Liver (tissue), 3 donors: ENCODE measurements around the gene PSG7.
"Not testable (repeated sequence)": the region's sequence is repeated elsewhere in the genome, so short reads cannot be mapped to it uniquely, and the experiment has no call there.

Experiments used
- CTCF ChIP-seq: fragments of 150-350 bp; IDR thresholded peaks from 2 replicates; pipeline ENCODE4 v1.5.1; 2017; ENCODE audit warnings: improper control_type of control experiment, low read depth, low read length; ENCODE audit not compliant: missing input control
- EGR1 ChIP-seq, 2 donors: IDR thresholded peaks; 2 replicates each; pipeline ENCODE4 v1.6.1; 2016 to 2018; ENCODE audit warnings: antibody characterized with exemption in 2 of 2, low read depth in 2 of 2
- HNF4A ChIP-seq, 2 donors: conservative IDR thresholded peaks; 2 replicates each; pipeline ENCODE4 v1.6.1; 2016; ENCODE audit warnings: antibody characterized with exemption in 2 of 2, mild to moderate bottlenecking in 2 of 2
- donor health status: healthy.
- donor health status: healthy.

- TF ChIP-seq EGR1 (IDR thresholded peaks at IDR 0.05; ENCODE audit: low read depth in 2 of 2); HNF4A (conservative IDR thresholded peaks at IDR 0.05); CTCF: not testable (repeated sequence)
These were observed 25.3 kb downstream of the PSG7 start for GRCh38 chr19:42911731-42912130.
